Activated effector memory CD4-positive, alpha-beta T cell treated with Interleukin-2 at 50 U/mL for 16 hours (primary cell): ENCODE data around the gene ANKRD35.
A peak's percentile ranks its signal among the peaks of the same experiment; 100 is the strongest.
"Not testable (repeated sequence)": the region's sequence is repeated elsewhere in the genome, so short reads cannot be mapped to it uniquely, and the experiment has no call there.

ENCODE experiments used
- DNase-seq: peaks from one replicate; pipeline ENCODE4 v3.0.0-alpha.2; 2020

ANKRD35 gene

GRCh38 chr1:145885738-145886287, at the start of gene ANKRD35:
Gene ANKRD35, minus strand, starts transcription at chr1:145885866. Its CDS starts 108 bp downstream, at chr1:145885758.
- peak; percentile 85 for DNase-seq

- not testable (repeated sequence) for DNase-seq
These were observed 46.9 kb upstream of the ANKRD35 start for GRCh38 chr1:145932522-145933009.

GRCh38 chr1:145927916-145928643, 42.4 kb upstream of the ANKRD35 start:
- no peak for DNase-seq

GRCh38 chr1:145927063-145927886, 41.6 kb upstream of the ANKRD35 start, which contains the start of gene RBM8A:
Gene RBM8A, minus strand, starts transcription at chr1:145927484. Its CDS starts 58 bp downstream, at chr1:145927426.
- peak; percentile 91 for DNase-seq

GRCh38 chr1:145926686-145927062, 41.0 kb upstream of the ANKRD35 start:
- no peak for DNase-seq

GRCh38 chr1:145922266-145922665, 36.6 kb upstream of the ANKRD35 start:
- no peak for DNase-seq

- not testable (repeated sequence) for DNase-seq
These were observed 34.6 kb upstream of the ANKRD35 start for GRCh38 chr1:145920297-145920696.

- DNase-seq: no peak
These were observed 33.6 kb upstream of the ANKRD35 start for GRCh38 chr1:145918992-145919939.

GRCh38 chr1:145918144-145918991, 32.7 kb upstream of the ANKRD35 start, which contains the start of gene PEX11B:
Gene PEX11B, minus strand, starts transcription at chr1:145918717. Its CDS starts 29 bp downstream, at chr1:145918688.
- DNase-seq: peak; percentile 92

GRCh38 chr1:145917595-145917994, 31.9 kb upstream of the ANKRD35 start:
- no peak for DNase-seq

GRCh38 chr1:145916745-145917144, 31.1 kb upstream of the ANKRD35 start:
- DNase-seq: no peak

GRCh38 chr1:145912128-145912641, 26.5 kb upstream of the ANKRD35 start:
- no peak for DNase-seq

GRCh38 chr1:145908653-145909052, 23.0 kb upstream of the ANKRD35 start:
- DNase-seq: no peak

GRCh38 chr1:145906954-145907753, 21.5 kb upstream of the ANKRD35 start:
- no peak for DNase-seq

GRCh38 chr1:145901312-145902021, 15.8 kb upstream of the ANKRD35 start:
- no peak for DNase-seq

- DNase-seq: no peak
These were observed 13.1 kb upstream of the ANKRD35 start for GRCh38 chr1:145898756-145899155.

GRCh38 chr1:145897969-145898368, 12.3 kb upstream of the ANKRD35 start:
- DNase-seq: no peak

- no peak for DNase-seq
These were observed 9.8 kb upstream of the ANKRD35 start for GRCh38 chr1:145895471-145895870.

GRCh38 chr1:145893306-145894055, 7.8 kb upstream of the ANKRD35 start:
- DNase-seq: no peak
